GM12874 (cell line): Measurements from ENCODE around the gene GRM2.

Source experiments
- CTCF ChIP-seq: IDR thresholded peaks from 2 replicates; pipeline ENCODE4 v1.5.1; 2011; ENCODE audit warnings: low read depth, mild to moderate bottlenecking, control low read depth, low read length, moderate library complexity; ENCODE audit not compliant: insufficient read depth

GRM2 gene

GRCh38 chr3:51706788-51707731 lies at the start of gene GRM2:
Gene GRM2, plus strand, starts transcription at chr3:51707068. Its CDS starts 1,916 bp downstream, at chr3:51708984.
- TF ChIP-seq CTCF = no peak

GRCh38 chr3:51657234-51657633 lies 49.6 kb upstream of the GRM2 start:
- TF ChIP-seq CTCF = no peak

GRCh38 chr3:51659942-51660341 lies 46.9 kb upstream of the GRM2 start:
- TF ChIP-seq CTCF = no peak

DNA sequence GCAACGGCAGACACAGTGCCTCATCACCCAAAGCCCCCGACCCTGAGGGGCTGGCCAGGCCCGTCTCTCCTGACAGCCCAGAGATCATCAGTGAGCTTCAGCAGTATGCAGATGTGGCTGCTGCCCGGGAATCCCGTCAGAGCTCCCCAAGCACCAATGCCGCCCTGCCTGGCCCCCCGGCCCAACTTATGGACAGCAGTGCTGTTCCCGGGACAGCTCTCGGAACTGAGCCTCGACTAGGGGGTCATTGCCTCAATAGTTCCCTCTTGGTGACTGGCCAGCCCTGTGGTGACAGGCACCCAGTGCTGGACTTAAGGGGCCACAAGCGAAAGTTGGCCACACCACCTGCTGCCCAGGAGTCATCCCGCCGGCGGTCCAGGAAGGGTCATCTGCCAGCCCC lies 44.4 kb upstream of the GRM2 start:
- no peak for TF ChIP-seq CTCF

DNA sequence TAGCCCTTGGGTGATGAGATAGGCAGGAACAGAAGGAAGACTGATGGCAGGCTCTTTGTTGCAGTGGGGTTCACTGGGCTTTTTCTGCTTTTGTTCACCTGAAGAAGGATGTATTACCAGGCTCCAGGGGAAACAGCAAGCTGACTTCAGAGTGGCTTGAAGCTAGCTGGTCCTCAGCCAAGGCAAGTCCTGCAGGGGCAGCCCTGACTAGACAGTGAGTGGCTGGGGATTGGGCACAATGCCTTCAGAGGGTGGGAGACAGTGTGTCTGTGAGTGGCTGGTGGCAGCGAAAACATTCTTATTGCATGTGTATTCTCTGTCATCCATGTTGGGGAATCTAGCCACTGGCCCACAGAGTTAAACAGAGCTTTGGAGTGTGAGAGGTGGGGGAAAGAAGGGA lies 38.1 kb upstream of the GRM2 start:
- no peak for TF ChIP-seq CTCF

DNA sequence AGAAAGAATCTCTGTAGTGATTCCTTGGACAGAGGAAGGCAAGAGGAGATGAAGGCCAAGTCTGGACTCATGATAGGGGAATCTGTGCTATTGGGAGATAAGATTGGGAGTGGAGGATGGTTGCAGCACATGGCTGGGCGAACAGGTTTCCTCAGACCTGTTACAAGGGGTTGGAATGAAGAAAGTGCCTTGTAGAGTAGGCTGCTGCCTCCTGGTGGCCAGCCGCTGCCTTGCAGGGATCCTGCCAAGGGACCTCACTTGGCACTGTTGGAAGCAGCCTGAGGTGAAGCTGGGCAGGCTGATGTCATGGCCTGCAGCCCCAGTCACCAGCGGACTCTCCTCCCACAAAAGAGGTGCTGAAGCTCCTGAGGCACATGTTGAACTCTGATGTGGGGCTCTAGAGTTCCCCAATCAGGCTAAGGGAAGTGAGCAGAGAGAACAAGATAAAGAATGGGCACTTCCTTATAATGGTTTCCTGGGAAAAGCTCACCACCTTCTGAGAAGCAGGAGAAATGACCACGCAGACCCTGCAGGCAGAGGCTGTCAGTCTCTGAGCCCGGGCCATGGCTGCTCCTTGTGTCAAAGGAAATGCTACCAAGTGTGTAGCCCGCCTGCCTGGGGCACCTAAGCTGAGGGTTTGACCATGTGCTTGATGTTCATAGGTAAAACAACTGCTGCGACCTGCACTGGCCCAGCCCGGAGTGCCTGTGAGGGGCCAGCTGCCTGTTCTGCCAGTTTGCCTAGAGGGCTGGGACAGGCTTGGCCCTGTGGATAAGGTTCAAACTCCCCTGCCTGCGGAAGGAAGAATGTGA lies 37.4 kb upstream of the GRM2 start:
- peak; percentile 99 for TF ChIP-seq CTCF

- TF ChIP-seq CTCF = no peak
Measured at GRCh38 chr3:51670053-51670822, 36.6 kb upstream of the GRM2 start.
